ENCODE results near the gene CRBN.

The CRBN gene

GRCh38 chr3:3178498-3179328 is 778 bp downstream of the CRBN start:
- CTCF ChIA-PET, result interaction anchor here (0.6 kb wide), 1 partner anchor 594 kb away, joined by 6 read pairs; no protein-coding TSS in a partner anchor
- peak overlapping the region; percentile 68 for H3K27ac ChIP-seq
- DNase-seq (ENCODE audit: low spot score), result no peak
- POLR2A ChIA-PET (ENCODE audit: low non-redundant PET), result no interaction called here
- TF ChIP-seq, protein P1, sequence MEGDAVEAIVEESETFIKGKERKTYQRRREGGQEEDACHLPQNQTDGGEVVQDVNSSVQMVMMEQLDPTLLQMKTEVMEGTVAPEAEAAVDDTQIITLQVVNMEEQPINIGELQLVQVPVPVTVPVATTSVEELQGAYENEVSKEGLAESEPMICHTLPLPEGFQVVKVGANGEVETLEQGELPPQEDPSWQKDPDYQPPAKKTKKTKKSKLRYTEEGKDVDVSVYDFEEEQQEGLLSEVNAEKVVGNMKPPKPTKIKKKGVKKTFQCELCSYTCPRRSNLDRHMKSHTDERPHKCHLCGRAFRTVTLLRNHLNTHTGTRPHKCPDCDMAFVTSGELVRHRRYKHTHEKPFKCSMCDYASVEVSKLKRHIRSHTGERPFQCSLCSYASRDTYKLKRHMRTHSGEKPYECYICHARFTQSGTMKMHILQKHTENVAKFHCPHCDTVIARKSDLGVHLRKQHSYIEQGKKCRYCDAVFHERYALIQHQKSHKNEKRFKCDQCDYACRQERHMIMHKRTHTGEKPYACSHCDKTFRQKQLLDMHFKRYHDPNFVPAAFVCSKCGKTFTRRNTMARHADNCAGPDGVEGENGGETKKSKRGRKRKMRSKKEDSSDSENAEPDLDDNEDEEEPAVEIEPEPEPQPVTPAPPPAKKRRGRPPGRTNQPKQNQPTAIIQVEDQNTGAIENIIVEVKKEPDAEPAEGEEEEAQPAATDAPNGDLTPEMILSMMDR (conservative IDR thresholded peaks at IDR 0.05; ENCODE audit: low read depth), result no peak

DNA sequence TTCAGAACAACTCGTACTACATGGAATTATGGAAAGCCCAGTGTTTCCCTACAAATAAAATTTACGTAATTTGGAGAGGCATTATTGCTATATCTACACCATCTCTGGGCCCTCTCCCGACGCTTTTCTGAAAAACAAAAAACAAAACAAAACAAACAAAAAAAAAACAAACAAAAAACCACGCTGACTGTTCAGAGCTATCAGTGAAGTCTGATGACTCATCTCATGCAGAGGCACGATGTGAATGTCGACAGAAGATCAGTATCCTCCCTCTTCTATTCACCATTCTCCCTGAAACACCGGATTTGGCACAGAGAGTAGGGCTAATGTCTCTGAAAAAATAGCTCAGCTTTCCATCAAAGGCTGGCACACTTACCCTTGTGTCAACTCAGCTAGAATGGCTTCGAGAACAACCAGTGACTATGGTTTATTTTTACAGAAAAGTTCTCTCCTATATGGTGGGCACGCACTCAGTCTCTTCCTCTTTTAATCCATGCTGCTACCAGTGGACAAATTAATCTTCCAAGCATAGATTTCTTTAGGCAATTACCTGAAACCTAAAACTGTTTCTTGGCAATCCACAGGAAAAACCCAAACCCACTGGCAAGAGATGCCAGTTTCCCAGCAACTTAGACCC is 1.5 kb downstream of the CRBN start:
- H3K27ac ChIP-seq, result no peak overlapping the region
- peak; percentile 30 for DNase-seq (ENCODE audit: low spot score)
- TF ChIP-seq, protein P1 (conservative IDR thresholded peaks at IDR 0.05; ENCODE audit: low read depth), result no peak
- ChIA-PET POLR2A (ENCODE audit: low non-redundant PET) (no interaction called here), CTCF (interaction anchor here (0.7 kb wide), 1 partner anchor 124 kb away, joined by 3 read pairs; no protein-coding TSS in a partner anchor)

- TF ChIP-seq, protein P1 (conservative IDR thresholded peaks at IDR 0.05; ENCODE audit: low read depth), result no peak
- no peak overlapping the region for H3K27ac ChIP-seq
- ChIA-PET POLR2A (ENCODE audit: low non-redundant PET) (no interaction called here), CTCF (no interaction called here)
- DNase-seq (ENCODE audit: low spot score), result no peak
Measured at GRCh38 chr3:3172627-3173026, 6.9 kb downstream of the CRBN start.

DNA sequence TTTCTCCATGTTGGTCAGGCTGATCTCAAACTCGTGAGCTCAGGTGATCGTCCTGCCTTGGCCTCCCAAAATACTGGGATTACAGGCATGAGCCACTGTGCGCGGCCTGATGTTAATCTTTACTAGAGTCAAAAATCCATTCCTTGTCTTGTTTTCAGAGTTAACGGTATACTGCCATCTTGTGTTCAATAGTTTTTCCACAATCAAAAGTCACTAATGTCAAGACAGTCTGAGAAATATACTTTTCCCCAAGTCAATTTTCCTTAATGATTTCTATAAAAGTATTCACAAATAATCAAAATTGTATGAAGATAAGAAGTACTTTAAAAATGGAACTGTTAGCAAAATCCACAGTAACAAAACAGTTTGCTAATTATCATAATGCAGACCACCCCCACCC is 8.5 kb downstream of the CRBN start:
- TF ChIP-seq, protein P1 (conservative IDR thresholded peaks at IDR 0.05; ENCODE audit: low read depth), result peak; percentile 22; the same call in 1 of the 2 replicates
- CTCF ChIA-PET, result no interaction called here
- POLR2A ChIA-PET (ENCODE audit: low non-redundant PET), result no interaction called here
- H3K27ac ChIP-seq, result no peak overlapping the region
- DNase-seq (ENCODE audit: low spot score), result no peak

GRCh38 chr3:3165650-3166049 is 13.8 kb downstream of the CRBN start:
- ChIA-PET POLR2A (ENCODE audit: low non-redundant PET) (no interaction called here), CTCF (no interaction called here)
- no peak for DNase-seq (ENCODE audit: low spot score)
- H3K27ac ChIP-seq, result no peak overlapping the region
- TF ChIP-seq, protein P1 (conservative IDR thresholded peaks at IDR 0.05; ENCODE audit: low read depth), result no peak

GRCh38 chr3:3165241-3165640 is 14.2 kb downstream of the CRBN start:
- TF ChIP-seq, protein P1 (conservative IDR thresholded peaks at IDR 0.05; ENCODE audit: low read depth), result no peak
- POLR2A ChIA-PET (ENCODE audit: low non-redundant PET), result no interaction called here
- no peak overlapping the region for H3K27ac ChIP-seq
- CTCF ChIA-PET, result no interaction called here
- no peak for DNase-seq (ENCODE audit: low spot score)

Measured in RWPE1 (cell line).